Jurkat, Clone E6-1 (cell line): ENCODE measurements around the gene COASY. TPM values are rescaled to one million over a fixed set of nuclear protein-coding genes. Genes with fewer than 3 reads are reported as not detected.

ENCODE experiments used
- DNase-seq: peaks from one replicate; pipeline ENCODE4 v3.0.0-alpha.2; 2011; ENCODE audit warnings: low read depth, low spot score
- H3K4me3 ChIP-seq: 2 replicates; pipeline ENCODE4 v1.5.1; 2011; ENCODE audit warnings: mild to moderate bottlenecking, low read length, control low read depth, moderate library complexity
- polyA plus RNA-seq: library from polyadenylated mRNA; unstranded; fragments of >200 nt; gene quantifications from one replicate; pipeline ENCODE4 v1.2.1, GENCODE V29; 2012; ENCODE audit warnings: missing spikeins; ENCODE audit not compliant: insufficient read length, insufficient read depth

COASY gene
- polyA plus RNA-seq, result 84.2 TPM

DNA sequence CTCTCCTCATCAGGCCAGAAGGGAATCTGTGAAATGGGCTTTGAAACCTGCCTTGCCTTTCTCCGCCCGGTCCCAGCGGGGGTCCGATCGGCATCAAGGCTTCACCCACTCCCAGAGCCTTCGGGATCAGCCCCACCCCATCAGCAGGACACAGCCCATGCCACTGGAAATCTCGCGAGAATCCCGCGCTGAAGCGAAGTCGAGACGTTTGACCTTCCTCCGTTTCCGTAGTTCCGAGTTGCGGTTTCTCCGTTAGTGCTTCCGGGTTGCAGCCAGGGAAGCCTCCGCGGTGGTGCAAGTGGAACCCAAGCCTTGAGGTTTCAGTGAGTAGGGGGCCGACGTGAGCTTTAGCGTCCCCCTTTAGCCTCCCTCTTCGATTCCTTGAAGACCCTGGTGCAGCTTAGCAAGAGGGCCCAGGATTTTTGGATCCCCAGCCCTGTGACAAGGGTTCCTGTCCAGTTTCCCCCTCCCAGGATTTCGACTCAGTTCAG, at the start of gene COASY:
TSS of gene COASY (plus strand) at position 252 of the 491 bp plus-strand sequence. CDS start 475 bp downstream, outside the sequence.
- peak; percentile 96 for DNase-seq
- peak within 1 kb of the TSS; percentile 98 for H3K4me3 ChIP-seq

DNA sequence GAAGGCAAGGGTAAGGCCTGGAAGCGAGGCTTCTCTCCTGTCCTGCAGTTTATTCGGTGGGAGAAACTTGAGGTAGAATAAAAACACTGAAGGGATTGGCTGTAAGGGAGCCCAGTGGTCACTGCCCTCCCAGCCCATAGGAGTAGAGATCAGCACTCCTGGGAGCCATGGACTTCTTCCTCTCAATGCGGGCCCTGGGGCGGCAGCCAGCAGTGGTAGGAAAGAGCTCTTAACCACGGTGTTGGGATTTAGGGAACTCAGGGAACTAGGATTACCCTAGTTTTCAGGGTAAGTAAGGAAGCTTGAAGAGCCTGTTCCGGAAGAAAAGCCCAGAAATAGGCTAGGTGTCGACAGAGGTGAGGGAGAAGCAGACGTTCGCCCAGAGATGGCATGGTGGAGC, 49.7 kb upstream of the COASY start:
- DNase-seq, result no peak
- H3K4me3 ChIP-seq, result no peak overlapping the region

GRCh38 chr17:42512733-42513251, 49.2 kb upstream of the COASY start:
- no peak overlapping the region for H3K4me3 ChIP-seq
- DNase-seq, result no peak

DNA sequence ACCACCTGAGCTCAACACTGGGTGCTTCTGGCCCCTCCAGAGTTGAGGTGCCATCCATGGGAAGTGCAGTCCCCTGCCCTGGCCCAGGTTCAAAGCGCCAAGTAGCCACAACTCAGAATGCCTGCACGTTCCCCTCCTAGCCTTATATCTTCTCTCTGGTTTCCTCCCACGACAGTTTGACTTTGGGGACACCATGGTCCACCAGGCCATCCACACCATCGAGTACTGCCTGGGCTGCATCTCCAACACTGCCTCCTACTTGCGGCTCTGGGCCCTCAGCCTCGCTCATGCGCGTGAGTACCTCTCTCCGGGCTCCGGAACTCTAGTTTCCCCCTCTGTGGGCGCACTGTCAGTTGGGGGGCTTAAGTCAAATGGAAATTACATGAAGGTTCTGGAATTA, 48.3 kb upstream of the COASY start:
- H3K4me3 ChIP-seq, result no peak overlapping the region
- no peak for DNase-seq

DNA sequence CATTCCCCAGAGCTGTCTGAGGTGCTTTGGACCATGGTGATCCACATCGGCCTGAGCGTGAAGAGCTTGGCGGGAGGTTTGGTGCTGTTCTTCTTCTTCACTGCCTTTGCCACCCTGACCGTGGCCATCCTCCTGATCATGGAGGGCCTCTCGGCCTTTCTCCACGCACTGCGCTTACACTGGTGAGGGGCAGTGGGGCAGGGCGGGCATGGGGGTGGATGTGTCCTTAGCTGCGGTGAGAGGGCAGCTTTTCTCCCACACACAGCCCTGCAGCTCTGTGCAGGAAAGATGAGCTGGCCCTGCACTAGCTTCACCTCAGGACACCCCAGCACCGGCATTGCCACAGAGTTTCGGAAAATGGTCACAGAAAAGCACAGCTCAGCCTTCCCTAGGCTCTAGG, 47.7 kb upstream of the COASY start:
- no peak overlapping the region for H3K4me3 ChIP-seq
- DNase-seq, result no peak

- H3K4me3 ChIP-seq, result no peak overlapping the region
Measured at GRCh38 chr17:42514867-42515266, 47.1 kb upstream of the COASY start.

GRCh38 chr17:42517516-42517915, 44.4 kb upstream of the COASY start:
- peak; percentile 63 for DNase-seq
- H3K4me3 ChIP-seq, result no peak overlapping the region

More at GRCh38 chr17:42514867-42515266, 47.1 kb upstream of the COASY start:
- DNase-seq, result no peak

DNA sequence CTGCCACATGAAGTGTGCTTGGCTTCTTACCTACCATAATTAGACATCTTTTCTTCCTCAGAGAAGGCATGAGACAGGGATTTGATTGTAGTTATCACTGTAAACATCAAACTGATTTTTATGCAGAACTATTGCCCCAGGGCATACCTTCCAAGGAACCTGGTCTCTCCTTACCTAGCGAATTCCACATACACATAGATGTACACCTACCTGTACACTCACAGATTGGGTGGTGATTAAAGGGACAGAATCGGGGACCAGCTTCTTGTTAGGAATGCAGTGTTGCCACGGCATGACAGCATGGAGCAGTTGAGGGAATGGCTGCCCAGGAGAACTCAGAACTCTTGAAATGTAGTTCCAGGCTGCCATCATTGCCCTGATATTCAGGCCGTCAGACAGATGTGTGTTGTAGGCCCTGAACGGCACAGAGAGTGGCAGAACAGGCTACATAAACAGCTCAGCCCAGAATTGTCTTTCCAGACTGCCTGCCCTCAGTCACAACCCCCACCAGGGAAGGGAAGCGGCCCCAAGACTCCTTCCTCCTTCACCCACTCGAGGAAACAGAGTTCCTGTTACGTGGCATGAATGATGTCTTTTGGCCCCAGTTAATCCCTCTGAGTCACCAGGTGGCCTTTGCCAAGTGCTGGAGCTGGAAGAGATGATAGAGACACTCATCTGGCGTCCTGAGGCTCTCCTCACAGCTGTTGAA, 43.7 kb upstream of the COASY start:
- no peak overlapping the region for H3K4me3 ChIP-seq
- DNase-seq, result no peak

DNA sequence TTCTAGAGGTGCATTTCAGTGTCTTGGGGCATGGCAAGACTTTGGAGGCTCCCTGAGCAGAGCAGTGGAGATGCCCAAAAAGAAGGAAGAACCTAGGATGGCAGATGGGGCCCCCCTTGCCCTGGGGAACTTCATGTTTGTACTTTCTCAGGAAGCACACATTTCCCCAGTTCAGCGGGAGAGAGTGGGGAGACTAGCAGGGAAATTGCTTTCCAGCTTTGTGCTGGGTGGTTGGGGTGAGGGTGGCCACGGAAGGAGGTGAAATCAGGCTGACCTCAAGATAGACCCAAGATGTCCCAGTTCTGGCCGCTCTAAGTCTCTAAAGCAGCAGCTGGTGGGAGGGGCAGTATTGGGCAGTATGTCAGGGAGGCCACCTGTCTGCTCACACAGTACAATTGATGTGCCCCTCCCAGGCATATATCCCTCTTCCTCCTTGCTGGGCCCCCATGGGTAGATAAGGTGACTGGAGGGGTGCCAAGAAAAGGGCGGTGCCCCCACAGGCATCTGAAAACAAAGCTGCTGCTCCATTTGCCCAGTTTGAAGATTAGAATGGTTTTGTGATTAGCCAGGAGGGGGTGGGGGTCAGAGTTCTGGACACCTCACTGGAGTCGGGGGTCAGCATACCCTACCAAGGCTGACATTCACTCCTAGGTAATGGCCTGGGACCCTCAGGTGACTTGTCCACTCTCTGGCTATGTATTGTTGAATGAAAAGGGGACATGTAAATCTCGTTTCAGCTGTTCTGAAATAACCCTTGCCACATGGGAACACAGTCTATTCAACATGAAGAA, 43.0 kb upstream of the COASY start:
- H3K4me3 ChIP-seq, result no peak overlapping the region

GRCh38 chr17:42519546-42520491, 42.1 kb upstream of the COASY start:
- no peak overlapping the region for H3K4me3 ChIP-seq
- no peak for DNase-seq

More for the DNA sequence above, 43.0 kb upstream of the COASY start:
- no peak for DNase-seq

DNA sequence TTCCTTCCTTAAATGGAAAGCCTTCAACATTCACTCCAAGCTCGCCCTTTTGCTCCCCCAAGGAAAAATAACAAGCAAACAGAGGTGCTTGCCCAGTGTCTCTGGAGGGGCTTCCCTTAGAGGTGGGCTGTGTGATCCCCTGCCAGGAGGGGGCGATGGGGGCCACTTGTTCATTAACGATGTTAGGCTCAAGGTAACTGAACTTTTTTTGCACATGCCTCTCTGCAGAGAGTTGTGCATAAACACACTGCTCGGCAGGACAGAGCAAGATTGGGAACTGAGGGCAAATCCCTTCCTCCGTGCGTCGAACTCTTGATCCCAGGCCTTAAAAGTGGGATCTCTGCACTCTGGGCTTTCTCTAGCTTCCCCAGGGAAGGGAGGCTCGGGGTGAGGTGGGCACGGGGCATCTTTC, 41.4 kb upstream of the COASY start:
- no peak overlapping the region for H3K4me3 ChIP-seq
- no peak for DNase-seq

- no peak overlapping the region for H3K4me3 ChIP-seq
- no peak for DNase-seq
Measured at GRCh38 chr17:42521036-42521435, 40.9 kb upstream of the COASY start.

- H3K4me3 ChIP-seq, result no peak overlapping the region
- DNase-seq, result no peak
Measured at GRCh38 chr17:42521666-42522262, 40.2 kb upstream of the COASY start.

- DNase-seq, result no peak
- no peak overlapping the region for H3K4me3 ChIP-seq
Measured at GRCh38 chr17:42522263-42522790, 39.6 kb upstream of the COASY start.

- no peak for DNase-seq
- no peak overlapping the region for H3K4me3 ChIP-seq
Measured at GRCh38 chr17:42522798-42523278, 39.1 kb upstream of the COASY start.

- DNase-seq, result no peak
- no peak overlapping the region for H3K4me3 ChIP-seq
Measured at GRCh38 chr17:42525221-42525620, 36.7 kb upstream of the COASY start.

GRCh38 chr17:42526031-42526444, 35.9 kb upstream of the COASY start:
- no peak overlapping the region for H3K4me3 ChIP-seq
- DNase-seq, result no peak

GRCh38 chr17:42527932-42528331, 34.0 kb upstream of the COASY start:
- DNase-seq, result no peak

More at GRCh38 chr17:42527932-42528331, 34.0 kb upstream of the COASY start:
- H3K4me3 ChIP-seq, result no peak overlapping the region
